ENCODE data around the gene CAMK1G. TPM values are rescaled to one million over a fixed set of nuclear protein-coding genes. Genes with fewer than 3 reads are reported as not detected.
A peak's percentile ranks its signal among the peaks of the same experiment; 100 is the strongest.

CAMK1G gene
- total and polyA plus RNA-seq, 2 donors (not counting 1 experiment from before 2014, with no cell fraction given): not detected

DNA sequence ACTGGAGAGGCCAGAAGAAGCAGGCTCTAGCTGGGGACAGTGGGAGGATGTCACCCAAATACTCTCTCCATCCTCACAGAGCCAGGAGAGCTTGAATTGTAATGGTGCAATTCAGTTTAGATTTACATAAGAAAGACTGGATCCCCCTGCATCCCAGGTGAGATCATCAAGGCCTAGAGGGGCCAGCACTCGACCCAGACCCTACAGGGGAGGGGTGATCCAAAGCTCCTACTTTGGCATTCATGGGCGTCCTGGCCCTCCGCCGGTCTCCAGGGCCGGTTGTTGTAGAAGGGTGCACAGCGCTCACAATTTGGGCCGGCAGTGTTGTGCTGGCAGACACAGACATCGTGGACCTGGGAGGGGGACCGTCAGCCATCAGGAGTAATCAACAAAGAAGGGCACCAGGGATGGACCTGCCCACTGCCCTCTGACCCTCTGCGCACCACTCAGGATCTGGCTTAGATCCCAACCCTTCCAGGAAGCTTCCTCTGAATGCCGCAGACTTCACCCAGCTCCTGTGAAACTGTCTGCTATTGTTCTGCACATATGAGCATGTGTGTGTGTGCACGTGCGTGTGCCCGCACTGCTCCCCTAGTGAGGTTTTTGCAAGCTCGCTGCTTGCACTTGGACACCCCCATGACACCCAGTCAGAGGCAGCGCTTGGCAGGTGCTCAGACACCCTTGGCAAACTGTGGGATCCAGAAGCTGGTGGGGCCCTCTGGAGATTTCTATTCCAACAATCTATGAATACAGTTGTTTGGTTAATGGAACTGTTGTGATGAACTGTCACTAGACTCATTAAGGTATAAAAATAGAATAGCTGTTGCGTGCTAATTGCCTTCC is 47.1 kb downstream of the CAMK1G start:
- Histone ChIP-seq H3K9ac (ENCODE audit: low read length) (no peak overlapping the region), H3K4me2 (replicated peaks; ENCODE audit: low read depth, low read length, poor library complexity, severe bottlenecking) (no peak overlapping the region), H4K20me1 (ENCODE audit: control insufficient read depth, insufficient read depth, low read length, poor library complexity, severe bottlenecking) (no peaks in the 10 kb centered on the region), H3K4me3 (ENCODE audit: control extremely low read depth in 1 of 5, extremely low read depth in 1 of 5, insufficient read depth in 1 of 5, low read depth in 2 of 5, low read length in 4 of 5) (no peak overlapping the region), H3K27me3 (replicated peaks in 1 of 4; ENCODE audit: control extremely low read depth in 1 of 4, control insufficient read depth in 3 of 4, insufficient read depth in 4 of 4, low read length in 3 of 4) (peaks cover 0 to 7% (median 2%) of the 10 kb centered on the region in 4 experiments), H3K27ac (ENCODE audit: low read length in 2 of 2) (no peak overlapping the region), H3K79me2 (ENCODE audit: control insufficient read depth, insufficient read depth, low read length) (no peaks in the 10 kb centered on the region), H2AFZ (ENCODE audit: insufficient read depth, low read depth, low read length, poor library complexity, severe bottlenecking) (no peak overlapping the region), H3K36me3 (replicated peaks in 1 of 2; ENCODE audit: control extremely low read depth in 1 of 2, control insufficient read depth in 1 of 2, extremely low read depth in 1 of 2, insufficient read depth in 2 of 2, low read length in 1 of 2) (no peaks in the 10 kb centered on the region), H3K9me3 (ENCODE audit: control extremely low read depth in 1 of 3, control insufficient read depth in 2 of 3, insufficient read depth in 1 of 3, low read length in 2 of 3) (no peaks in the 10 kb centered on the region), H3K4me1 (ENCODE audit: control insufficient read depth in 2 of 2, insufficient read depth in 2 of 2, low read length in 2 of 2) (no peaks in the 10 kb centered on the region)
- 85% methylated on average over 16 of the region's 17 CpGs for WGBS (ENCODE audit: insufficient coverage)
- no peak overlapping the region for H3K4me3 Mint-ChIP-seq
- peaks cover 6% of the 10 kb centered on the region for H3K4me1 Mint-ChIP-seq
- CTCF ChIA-PET: interaction anchor here (0.8 to 2.4 kb wide), 6 partner anchors 8 to 65 kb away, joined by 3 to 10 read pairs (median 3); no protein-coding TSS in a partner anchor
- no peak overlapping the region for H3K27ac Mint-ChIP-seq
- intact Hi-C loops (cut with micrococcal nuclease): no loop called here
- no peaks in the 10 kb centered on the region for H3K9me3 Mint-ChIP-seq (ENCODE audit: insufficient read depth)
- POLR2A ChIA-PET: no interaction called here
- DNase-seq: no peak
- peaks cover 9% of the 10 kb centered on the region for H3K27me3 Mint-ChIP-seq
- TF ChIP-seq, protein P1, sequence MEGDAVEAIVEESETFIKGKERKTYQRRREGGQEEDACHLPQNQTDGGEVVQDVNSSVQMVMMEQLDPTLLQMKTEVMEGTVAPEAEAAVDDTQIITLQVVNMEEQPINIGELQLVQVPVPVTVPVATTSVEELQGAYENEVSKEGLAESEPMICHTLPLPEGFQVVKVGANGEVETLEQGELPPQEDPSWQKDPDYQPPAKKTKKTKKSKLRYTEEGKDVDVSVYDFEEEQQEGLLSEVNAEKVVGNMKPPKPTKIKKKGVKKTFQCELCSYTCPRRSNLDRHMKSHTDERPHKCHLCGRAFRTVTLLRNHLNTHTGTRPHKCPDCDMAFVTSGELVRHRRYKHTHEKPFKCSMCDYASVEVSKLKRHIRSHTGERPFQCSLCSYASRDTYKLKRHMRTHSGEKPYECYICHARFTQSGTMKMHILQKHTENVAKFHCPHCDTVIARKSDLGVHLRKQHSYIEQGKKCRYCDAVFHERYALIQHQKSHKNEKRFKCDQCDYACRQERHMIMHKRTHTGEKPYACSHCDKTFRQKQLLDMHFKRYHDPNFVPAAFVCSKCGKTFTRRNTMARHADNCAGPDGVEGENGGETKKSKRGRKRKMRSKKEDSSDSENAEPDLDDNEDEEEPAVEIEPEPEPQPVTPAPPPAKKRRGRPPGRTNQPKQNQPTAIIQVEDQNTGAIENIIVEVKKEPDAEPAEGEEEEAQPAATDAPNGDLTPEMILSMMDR (IDR thresholded peaks at IDR 0.05): no peak
- TF ChIP-seq EZH2 (IDR thresholded peaks at IDR 0.05; ENCODE audit: borderline replicate concordance, insufficient read depth, low read depth, low read length, poor library complexity, severe bottlenecking): no peak
- ATAC-seq (ENCODE audit: low read depth): no peak

DNA sequence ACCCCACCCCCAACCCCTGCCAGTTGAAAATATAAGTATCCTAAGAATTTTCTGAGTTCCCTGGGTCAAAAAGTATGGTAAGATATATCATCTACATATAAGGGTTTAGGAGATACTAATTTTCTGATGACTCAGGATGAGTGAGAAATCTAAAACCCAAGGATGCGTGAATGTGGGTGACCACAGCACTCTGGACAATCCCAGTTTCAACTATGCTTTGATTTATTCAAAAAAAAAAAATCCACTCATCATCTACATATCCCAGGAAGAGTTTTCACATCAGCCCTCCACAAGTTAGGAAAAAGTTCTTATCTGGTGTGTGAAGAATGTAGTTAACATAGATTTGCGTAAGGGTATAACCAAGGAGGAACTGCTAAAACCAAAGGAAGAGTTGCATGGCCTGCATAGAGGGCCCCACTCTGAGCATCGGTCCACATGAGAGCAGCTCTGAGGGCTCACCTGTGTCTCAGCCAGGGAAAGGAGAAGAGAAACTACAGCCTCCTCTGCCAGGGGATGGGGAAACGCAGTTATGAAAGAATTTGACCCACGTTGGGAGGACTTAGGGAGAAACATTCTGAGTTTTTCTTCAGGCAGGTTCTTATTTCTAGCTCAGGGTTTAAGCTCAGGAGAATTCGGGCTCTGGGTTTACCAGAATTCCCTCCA is 50.0 kb downstream of the CAMK1G start:
- intact Hi-C loops (cut with micrococcal nuclease): no loop called here
- no peak overlapping the region for H3K9ac ChIP-seq (ENCODE audit: low read length)
- no peak for TF ChIP-seq EZH2 (IDR thresholded peaks at IDR 0.05; ENCODE audit: borderline replicate concordance, insufficient read depth, low read depth, low read length, poor library complexity, severe bottlenecking)
- TF ChIP-seq, protein P1 (IDR thresholded peaks at IDR 0.05): no peak
- Mint-ChIP-seq H3K4me3 (no peak overlapping the region), H3K27me3 (peaks cover 12% of the 10 kb centered on the region), H3K4me1 (peaks cover 3% of the 10 kb centered on the region), H3K27ac (no peak overlapping the region), H3K9me3 (ENCODE audit: insufficient read depth) (no peaks in the 10 kb centered on the region)
- no peak overlapping the region for H2AFZ ChIP-seq (ENCODE audit: insufficient read depth, low read depth, low read length, poor library complexity, severe bottlenecking)
- H3K27ac ChIP-seq (ENCODE audit: low read length in 2 of 2): no peak overlapping the region
- POLR2A ChIA-PET: no interaction called here
- no peaks in the 10 kb centered on the region for H3K36me3 ChIP-seq (replicated peaks in 1 of 2; ENCODE audit: control extremely low read depth in 1 of 2, control insufficient read depth in 1 of 2, extremely low read depth in 1 of 2, insufficient read depth in 2 of 2, low read length in 1 of 2)
- H3K9me3 ChIP-seq (ENCODE audit: control extremely low read depth in 1 of 3, control insufficient read depth in 2 of 3, insufficient read depth in 1 of 3, low read length in 2 of 3): no peaks in the 10 kb centered on the region
- H3K4me1 ChIP-seq (ENCODE audit: control insufficient read depth in 2 of 2, insufficient read depth in 2 of 2, low read length in 2 of 2): no peaks in the 10 kb centered on the region
- no peak overlapping the region for H3K4me2 ChIP-seq (replicated peaks; ENCODE audit: low read depth, low read length, poor library complexity, severe bottlenecking)
- H3K4me3 ChIP-seq (ENCODE audit: control extremely low read depth in 1 of 5, extremely low read depth in 1 of 5, insufficient read depth in 1 of 5, low read depth in 2 of 5, low read length in 4 of 5): no peak overlapping the region
- ATAC-seq (ENCODE audit: low read depth) (peak; percentile 33), DNase-seq (no peak)
- no peaks in the 10 kb centered on the region for H3K79me2 ChIP-seq (ENCODE audit: control insufficient read depth, insufficient read depth, low read length)
- CTCF ChIA-PET: no interaction called here
- WGBS (ENCODE audit: insufficient coverage): 41% methylated on average over 4 of the region's 6 CpGs
- peaks cover 0 to 4% (median 0%) of the 10 kb centered on the region in 4 experiments for H3K27me3 ChIP-seq (replicated peaks in 1 of 4; ENCODE audit: control extremely low read depth in 1 of 4, control insufficient read depth in 3 of 4, insufficient read depth in 4 of 4, low read length in 3 of 4)
- no peaks in the 10 kb centered on the region for H4K20me1 ChIP-seq (ENCODE audit: control insufficient read depth, insufficient read depth, low read length, poor library complexity, severe bottlenecking)
